SIG-M5 treated with dmso at 0.1 percent for 504 hours (cell line): ENCODE measurements around the gene TSSK3.

Experiments used
- DNase-seq: peaks from one replicate; lab custom pipeline; 2025; ENCODE audit not compliant: unreplicated experiment; lab: John Stamatoyannopoulos, UW

TSSK3 gene, protein sequence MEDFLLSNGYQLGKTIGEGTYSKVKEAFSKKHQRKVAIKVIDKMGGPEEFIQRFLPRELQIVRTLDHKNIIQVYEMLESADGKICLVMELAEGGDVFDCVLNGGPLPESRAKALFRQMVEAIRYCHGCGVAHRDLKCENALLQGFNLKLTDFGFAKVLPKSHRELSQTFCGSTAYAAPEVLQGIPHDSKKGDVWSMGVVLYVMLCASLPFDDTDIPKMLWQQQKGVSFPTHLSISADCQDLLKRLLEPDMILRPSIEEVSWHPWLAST

DNA sequence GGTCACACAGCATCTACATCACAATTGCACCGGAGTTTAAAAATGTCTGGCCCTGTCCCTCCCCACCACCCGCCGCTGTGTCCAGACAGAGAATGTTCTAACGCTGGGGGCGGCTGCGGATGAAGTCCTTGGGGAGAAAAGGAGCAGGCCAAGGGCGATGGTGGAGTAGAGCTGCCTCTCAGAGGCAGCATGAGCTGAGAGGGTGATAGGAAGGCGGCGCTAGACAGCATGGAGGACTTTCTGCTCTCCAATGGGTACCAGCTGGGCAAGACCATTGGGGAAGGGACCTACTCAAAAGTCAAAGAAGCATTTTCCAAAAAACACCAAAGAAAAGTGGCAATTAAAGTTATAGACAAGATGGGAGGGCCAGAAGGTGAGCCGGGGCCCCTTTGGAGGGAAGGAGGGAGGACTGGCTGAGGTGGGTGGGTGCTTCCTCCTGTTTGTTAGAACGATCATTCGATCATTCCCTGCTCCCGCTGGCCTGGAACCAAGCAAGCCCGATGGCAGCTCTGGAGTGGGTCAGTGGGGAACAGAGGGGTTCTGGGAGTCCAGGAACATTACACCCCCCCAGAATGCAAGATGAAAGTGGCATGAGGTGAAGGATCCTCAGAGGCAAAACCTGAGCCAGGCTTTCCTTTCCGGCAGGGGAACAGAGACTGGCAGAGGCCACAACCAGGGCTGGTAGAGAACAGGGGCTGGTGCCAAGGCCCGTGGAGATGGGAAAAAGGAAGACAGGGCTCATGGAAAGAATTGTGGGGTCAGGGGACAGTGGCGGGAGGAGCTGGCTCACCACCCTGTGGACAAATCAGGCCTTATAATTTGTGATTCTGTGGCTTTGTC, at the start of gene TSSK3, which contains the start of gene FAM229A:
TSSK3 (plus strand) TSS at position 66 of the 840 bp plus-strand sequence; CDS start at position 229, 163 bp downstream.
FAM229A (minus strand) TSS at position 12 of the 840 bp plus-strand sequence. CDS start 394 bp downstream, outside the sequence.
- no peak for DNase-seq

DNA sequence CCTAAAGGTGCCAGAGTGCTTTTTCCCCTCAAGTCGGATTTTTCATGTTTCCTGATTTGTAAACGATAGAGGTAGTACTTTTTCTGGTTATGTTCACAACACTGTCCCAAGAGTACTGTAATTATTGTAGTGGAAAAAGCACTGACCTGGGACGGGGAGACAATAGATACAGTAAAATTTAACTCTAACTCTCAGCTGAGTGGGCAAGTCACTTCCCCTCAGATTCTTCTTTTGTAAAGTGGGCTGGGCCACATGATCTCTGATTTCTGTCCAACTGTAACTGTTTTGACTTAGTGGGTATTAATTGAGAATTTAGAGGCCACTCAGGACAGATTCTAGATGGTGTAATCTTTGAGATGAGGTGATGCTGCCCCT, 45.4 kb upstream of the TSSK3 start:
- DNase-seq, result no peak

DNA sequence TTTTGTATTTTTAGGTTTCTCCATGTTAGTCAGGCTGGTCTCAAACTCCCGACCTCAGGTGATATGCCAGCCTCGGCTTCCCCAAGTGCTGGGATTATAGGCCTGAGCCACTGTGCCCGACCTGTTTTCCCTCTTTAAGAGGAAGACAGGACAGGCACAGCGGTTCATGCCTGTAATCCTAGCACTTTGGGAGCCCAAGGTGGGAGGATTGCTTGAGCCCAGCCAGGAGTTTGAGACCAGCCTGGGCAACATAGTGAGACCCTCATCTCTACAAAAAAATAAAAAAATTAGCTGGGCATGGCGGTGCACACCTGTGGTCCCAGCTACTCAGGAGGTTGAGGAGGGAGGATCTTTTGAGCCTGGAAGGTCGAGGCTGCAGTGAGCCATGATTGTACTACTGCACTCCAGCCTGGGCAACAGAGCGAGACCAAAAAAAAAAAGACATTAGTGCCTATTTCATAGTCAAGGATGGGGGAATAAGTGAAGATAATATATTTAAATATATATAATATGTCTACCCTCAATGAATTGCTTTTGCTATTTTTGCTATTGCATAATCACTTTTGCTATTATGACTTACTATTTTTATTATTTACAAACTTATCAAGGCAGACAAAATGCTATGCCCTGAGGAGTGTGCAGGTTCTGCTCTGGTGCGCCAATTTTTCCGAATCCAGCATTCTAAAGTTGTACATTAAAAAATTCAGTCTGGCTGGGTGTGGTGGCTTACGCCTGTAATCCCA, 44.0 kb upstream of the TSSK3 start:
- DNase-seq, result no peak

DNA sequence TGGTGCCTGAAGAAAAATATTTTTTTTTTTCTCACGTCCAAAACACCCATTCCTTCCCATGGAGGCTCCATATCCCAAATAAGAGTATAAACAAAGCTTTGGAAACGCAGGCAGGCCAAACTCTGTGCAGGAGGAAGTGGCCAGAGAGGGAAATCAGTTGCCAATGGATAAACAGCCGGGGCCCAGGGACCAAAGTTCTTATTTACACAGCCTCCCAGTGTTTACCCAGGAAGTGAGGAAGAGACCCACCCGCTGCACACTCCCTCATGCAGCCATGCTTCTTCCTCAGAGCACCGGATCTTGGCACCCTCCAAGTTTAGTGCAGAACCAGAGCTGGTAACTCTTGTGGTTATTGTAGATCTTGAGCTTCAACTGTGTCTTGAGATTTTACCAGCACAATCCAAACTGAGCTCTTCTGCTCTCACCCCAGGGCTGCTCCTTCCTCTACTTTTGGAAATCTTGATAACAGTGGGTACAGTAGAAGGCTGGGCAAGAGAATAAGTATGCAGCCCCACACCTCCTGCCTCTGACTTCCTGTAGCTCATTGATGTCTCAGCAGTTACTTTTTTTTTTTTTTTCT, 40.5 kb upstream of the TSSK3 start:
- DNase-seq, result no peak

- no peak for DNase-seq
Observed at GRCh38 chr1:32327204-32327603, 35.1 kb upstream of the TSSK3 start.

GRCh38 chr1:32329931-32330466, 32.3 kb upstream of the TSSK3 start:
- no peak for DNase-seq

GRCh38 chr1:32330558-32331151, 31.7 kb upstream of the TSSK3 start:
- no peak for DNase-seq

DNA sequence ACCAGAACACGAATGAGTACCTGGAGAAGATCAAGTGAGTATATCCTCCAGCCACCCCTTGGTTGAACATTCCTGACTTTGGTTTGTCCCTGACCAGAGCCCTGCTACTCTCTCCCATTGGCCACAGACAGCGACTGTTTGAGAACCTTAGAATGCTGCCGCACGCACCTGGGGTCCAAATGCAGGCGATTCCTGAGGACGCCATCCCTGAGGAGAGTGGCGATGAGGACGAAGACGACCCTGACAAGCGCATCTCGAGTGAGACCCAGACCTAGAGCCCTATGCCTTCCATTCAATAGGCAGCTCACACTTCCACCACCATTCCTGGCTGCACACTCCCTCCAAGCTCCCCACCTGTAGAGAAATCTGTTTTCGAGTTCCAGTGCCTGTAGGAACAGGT, 30.8 kb upstream of the TSSK3 start:
- DNase-seq, result no peak

GRCh38 chr1:32332290-32333079, 29.9 kb upstream of the TSSK3 start:
- DNase-seq, result no peak

DNA sequence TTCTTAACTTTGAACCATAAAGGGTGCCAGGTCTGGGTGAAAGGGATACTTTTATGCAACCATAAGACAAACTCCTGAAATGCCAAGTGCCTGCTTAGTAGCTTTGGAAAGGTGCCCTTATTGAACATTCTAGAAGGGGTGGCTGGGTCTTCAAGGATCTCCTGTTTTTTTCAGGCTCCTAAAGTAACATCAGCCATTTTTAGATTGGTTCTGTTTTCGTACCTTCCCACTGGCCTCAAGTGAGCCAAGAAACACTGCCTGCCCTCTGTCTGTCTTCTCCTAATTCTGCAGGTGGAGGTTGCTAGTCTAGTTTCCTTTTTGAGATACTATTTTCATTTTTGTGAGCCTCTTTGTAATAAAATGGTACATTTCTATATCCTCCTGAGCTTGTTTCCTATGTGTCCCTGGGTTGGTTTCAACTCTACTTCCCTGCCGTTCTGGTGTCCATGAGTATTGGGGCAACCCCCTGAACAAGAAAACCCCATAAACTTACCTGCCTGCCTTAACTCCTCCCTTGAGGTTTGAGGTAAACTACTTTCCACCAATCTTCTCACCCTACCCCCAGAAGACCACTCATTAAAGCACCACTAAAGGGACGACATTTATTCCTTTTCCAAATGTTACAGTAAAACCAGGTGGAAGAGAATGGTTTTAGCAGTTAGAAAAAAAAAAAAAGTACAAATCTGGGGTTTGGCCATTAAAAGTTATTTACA, 28.9 kb upstream of the TSSK3 start:
- no peak for DNase-seq

DNA sequence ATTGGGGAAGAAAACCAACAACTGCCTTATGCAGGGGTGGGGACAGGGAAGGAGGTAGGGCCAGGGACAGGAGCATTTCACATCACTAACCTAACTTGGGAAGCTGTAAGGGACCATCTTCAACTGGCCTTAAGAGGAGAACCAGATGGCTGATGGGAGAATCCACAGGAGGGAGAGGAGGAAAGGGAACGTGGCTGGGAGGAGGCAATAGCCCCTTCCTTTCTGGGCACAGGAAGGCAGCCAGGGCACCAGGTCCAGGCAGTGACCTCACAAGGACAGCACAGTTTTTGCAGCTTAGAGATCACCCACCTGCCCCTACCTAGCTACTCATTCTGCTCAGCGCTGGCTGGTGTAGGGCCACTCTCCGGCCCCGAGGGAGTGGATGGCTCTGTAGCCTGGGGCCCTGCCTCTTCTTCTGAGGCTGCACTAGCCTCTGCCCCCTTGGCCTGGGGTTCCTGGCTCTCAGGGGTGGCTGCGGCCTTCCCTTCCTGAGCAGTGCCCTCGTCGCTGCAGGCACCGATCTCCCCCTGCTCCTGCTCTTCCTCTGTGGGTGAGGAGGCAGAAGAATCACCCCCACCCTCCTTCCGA, 28.0 kb upstream of the TSSK3 start:
- no peak for DNase-seq

- DNase-seq, result no peak
Observed at GRCh38 chr1:32334864-32335534, 27.3 kb upstream of the TSSK3 start.

DNA sequence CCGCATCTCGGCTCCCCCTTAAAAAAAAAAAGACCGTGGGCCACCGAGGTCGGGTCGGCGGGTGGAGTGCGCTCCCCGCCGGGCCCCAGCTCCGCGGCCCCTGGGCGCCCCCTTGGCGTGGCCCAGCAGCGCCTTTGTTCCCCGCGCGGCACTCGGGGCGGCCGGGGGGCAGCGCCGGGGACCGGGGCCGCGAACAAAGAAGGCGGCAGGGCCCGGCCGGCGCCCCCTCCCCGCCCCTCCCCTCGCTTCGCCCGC, 26.9 kb upstream of the TSSK3 start:
- no peak for DNase-seq

GRCh38 chr1:32335790-32336590, 26.3 kb upstream of the TSSK3 start, which contains the start of gene MARCKSL1:
MARCKSL1 (minus strand) TSS chr1:32336233; CDS start chr1:32336033, 200 bp downstream.
- peak; percentile 44 for DNase-seq

DNA sequence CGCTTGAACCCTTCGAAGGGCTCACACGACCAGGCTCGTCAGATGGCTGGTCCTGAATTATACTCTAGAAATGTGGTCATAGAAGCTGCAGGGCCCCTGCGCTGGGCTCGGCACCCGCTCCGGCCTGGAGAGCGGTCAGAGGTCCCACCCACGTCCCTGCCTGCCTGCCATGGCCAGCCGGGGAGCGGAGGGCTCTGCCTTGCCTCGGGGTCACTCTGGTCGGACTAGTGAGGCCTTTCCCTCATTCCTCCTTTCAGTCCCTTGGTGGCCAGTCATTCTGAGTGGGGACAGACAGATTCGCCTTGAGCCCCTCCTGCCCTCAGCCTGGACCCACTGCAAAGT, 25.8 kb upstream of the TSSK3 start:
- DNase-seq, result no peak

DNA sequence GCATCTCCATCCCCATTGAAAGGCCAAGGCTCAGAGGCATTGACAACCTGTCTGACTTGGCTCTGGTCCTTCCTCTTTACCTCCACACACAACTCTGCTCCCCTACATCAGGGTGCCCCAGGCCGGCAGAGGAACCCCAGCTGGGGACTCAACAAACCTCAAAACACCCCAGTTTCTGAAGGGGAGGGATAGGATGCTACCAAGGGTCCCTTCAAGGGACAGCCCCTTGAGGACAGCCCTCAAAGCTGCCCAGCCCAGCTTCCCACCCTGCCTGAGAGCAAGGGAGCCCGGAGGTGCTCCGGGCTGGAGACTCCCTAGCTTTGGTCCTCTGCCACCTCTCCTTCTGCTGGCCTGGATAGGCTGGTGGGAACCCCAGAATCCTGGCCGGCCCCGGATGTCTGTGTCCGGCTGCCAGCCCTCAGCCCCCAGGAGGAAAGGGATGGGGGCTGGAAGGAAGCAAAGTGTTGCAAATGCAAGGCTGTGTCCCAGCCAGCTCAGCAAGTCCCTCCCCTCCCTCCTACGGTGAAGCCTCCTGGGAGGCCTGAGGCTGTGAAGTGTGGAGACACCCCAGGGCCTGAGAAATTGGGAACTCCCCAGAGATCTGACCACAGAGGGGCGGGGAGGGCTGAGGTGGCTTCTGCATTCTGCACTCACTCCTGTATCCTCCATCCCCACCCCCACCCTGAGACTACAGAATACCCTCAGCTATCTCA, 25.2 kb upstream of the TSSK3 start:
- peak; percentile 93 for DNase-seq
